IPS-18a (cell line): ENCODE measurements around the gene CUTA.
"Not testable (repeated sequence)": the region's sequence is repeated elsewhere in the genome, so short reads cannot be mapped to it uniquely, and the experiment has no call there.

Experiments
- H3K27ac ChIP-seq: one replicate; pipeline ENCODE4 v1.5.1; 2013; ENCODE audit warnings: low read length
- H3K27me3 ChIP-seq: one replicate; pipeline ENCODE4 v1.6.1; 2013; ENCODE audit warnings: mild to moderate bottlenecking, low read length; ENCODE audit not compliant: control insufficient read depth, insufficient read depth
- H3K36me3 ChIP-seq: one replicate; pipeline ENCODE4 v1.6.1; 2013; ENCODE audit warnings: low read depth, low read length; ENCODE audit not compliant: control insufficient read depth
- H3K4me1 ChIP-seq: one replicate; pipeline ENCODE4 v1.6.1; 2013; ENCODE audit warnings: low read depth, low read length; ENCODE audit not compliant: control insufficient read depth
- H3K4me3 ChIP-seq: one replicate; pipeline ENCODE4 v1.5.1; 2013; ENCODE audit warnings: low read length
- H3K9ac ChIP-seq: one replicate; pipeline ENCODE4 v1.6.1; 2013; ENCODE audit warnings: mild to moderate bottlenecking, low read length, moderate library complexity
- H3K9me3 ChIP-seq: one replicate; pipeline ENCODE4 v1.6.1; 2013; ENCODE audit warnings: low read depth, low read length; ENCODE audit not compliant: control insufficient read depth

Gene CUTA

GRCh38 chr6:33407132-33407718, 10.7 kb downstream of the CUTA start:
- H3K27me3 ChIP-seq: no peaks in the 10 kb centered on the region
- H3K4me1 ChIP-seq: peaks cover 4% of the 10 kb centered on the region
- H3K4me3 ChIP-seq: no peak overlapping the region
- no peak overlapping the region for H3K27ac ChIP-seq
- H3K9me3 ChIP-seq: no peaks in the 10 kb centered on the region
- H3K9ac ChIP-seq: no peak overlapping the region
- peaks cover 60% of the 10 kb centered on the region for H3K36me3 ChIP-seq

DNA sequence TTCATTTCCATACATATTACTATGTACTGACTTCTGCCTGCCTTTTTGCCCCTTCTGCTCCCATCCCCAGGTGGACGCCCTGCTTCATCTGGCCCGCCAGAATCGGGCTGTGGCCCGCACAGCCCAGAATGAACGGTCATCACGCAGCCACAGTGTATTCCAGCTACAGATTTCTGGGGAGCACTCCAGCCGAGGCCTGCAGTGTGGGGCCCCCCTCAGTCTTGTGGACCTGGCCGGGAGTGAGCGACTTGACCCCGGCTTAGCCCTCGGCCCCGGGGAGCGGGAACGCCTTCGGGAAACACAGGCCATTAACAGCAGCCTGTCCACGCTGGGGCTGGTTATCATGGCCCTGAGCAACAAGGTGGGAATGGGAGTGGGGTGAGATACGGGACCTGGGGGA, 11.8 kb downstream of the CUTA start:
- H3K4me3 ChIP-seq: no peak overlapping the region
- no peak overlapping the region for H3K27ac ChIP-seq
- H3K4me1 ChIP-seq: peaks cover 4% of the 10 kb centered on the region
- H3K9ac ChIP-seq: no peak overlapping the region
- H3K36me3 ChIP-seq: peaks cover 65% of the 10 kb centered on the region
- no peaks in the 10 kb centered on the region for H3K27me3 ChIP-seq
- H3K9me3 ChIP-seq: no peaks in the 10 kb centered on the region

DNA sequence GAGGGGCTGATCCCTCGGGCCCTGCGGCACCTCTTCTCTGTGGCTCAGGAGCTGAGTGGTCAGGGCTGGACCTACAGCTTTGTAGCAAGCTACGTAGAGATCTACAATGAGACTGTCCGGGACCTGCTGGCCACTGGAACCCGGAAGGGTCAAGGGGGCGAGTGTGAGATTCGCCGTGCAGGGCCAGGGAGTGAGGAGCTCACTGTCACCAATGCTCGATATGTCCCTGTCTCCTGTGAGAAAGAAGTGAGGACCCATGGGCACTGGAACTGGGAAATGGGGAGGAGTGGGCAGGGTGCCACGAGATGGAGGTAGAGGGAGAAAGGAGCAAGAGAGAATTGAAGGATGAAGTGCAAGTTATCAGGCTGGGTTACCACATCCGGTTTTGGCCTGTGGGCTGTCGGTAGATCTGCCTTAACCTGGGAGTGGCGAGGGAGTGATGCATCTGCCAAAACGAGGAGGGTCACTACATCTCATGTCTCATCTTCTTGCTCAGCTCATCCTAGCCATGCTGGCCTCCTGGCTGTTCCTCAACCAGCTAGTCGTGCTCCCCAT, 12.4 kb downstream of the CUTA start:
- H3K9ac ChIP-seq: no peak overlapping the region
- peaks cover 4% of the 10 kb centered on the region for H3K4me1 ChIP-seq
- H3K36me3 ChIP-seq: peaks cover 65% of the 10 kb centered on the region
- no peak overlapping the region for H3K27ac ChIP-seq
- H3K9me3 ChIP-seq: no peaks in the 10 kb centered on the region
- no peak overlapping the region for H3K4me3 ChIP-seq
- no peaks in the 10 kb centered on the region for H3K27me3 ChIP-seq

DNA sequence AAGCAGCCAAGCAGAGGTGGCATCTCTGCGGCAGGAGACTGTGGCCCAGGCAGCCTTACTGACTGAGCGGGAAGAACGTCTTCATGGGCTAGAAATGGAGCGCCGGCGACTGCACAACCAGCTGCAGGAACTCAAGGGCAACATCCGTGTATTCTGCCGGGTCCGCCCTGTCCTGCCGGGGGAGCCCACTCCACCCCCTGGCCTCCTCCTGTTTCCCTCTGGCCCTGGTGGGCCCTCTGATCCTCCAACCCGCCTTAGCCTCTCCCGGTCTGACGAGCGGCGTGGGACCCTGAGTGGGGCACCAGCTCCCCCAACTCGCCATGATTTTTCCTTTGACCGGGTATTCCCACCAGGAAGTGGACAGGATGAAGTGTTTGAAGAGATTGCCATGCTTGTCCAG, 13.0 kb downstream of the CUTA start:
- Histone ChIP-seq H3K4me3 (no peak overlapping the region), H3K4me1 (peaks cover 4% of the 10 kb centered on the region), H3K27ac (no peak overlapping the region), H3K9ac (no peak overlapping the region), H3K27me3 (no peaks in the 10 kb centered on the region), H3K36me3 (peaks cover 70% of the 10 kb centered on the region), H3K9me3 (no peaks in the 10 kb centered on the region)

DNA sequence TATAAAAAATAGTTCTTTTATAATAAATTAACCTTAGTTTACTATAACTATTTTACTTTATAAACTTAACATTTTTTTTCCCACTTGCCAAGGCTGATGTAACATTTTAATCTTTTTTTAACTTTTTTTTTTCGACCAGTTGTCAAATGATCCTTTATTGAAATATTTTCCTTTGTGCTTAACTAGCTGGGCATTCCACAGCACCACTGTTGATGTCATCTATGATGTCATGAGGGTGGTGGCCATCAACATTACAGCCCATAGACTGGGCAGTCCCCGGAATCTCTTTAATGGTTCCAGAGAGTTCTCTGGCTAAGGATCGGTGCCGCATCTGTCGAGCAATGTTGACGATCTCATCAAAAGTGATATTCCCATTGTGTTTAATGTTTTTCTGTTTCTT, 18.0 kb downstream of the CUTA start:
- peaks cover 58% of the 10 kb centered on the region for H3K36me3 ChIP-seq
- not testable (repeated sequence) for H3K9ac ChIP-seq, H3K4me3 ChIP-seq

DNA sequence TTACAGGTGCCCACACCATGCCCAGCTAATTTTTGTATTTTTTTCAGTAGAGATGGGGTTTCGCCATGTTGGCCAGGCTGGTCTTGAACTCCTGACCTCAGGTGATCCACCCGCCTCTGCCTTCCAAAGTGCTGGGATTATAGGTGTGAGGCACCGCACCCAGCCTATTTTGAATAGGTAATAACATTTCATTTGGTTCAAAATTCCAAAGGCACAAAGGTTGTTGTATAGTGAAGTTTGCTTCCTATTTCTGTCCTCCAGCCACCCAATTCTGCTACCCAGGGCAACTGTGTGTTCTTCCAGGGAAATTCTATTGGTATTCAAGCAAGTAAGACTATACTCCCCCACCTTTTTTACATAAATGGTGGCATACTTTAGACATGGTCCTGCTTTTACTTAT, 19.3 kb downstream of the CUTA start:
- H3K9ac ChIP-seq, H3K27me3 ChIP-seq: not testable (repeated sequence)
- H3K36me3 ChIP-seq: peaks cover 48% of the 10 kb centered on the region

More for the DNA sequence above, 18.0 kb downstream of the CUTA start:
- H3K9me3 ChIP-seq, H3K27ac ChIP-seq, H3K4me1 ChIP-seq, H3K27me3 ChIP-seq: not testable (repeated sequence)

GRCh38 chr6:33397541-33397940, 20.4 kb downstream of the CUTA start:
- Histone ChIP-seq H3K27me3 (no peaks in the 10 kb centered on the region), H3K36me3 (peaks cover 38% of the 10 kb centered on the region), H3K9ac (no peak overlapping the region), H3K9me3 (no peaks in the 10 kb centered on the region), H3K4me3 (no peak overlapping the region), H3K4me1 (no peaks in the 10 kb centered on the region), H3K27ac (no peak overlapping the region)

More for the DNA sequence above, 19.3 kb downstream of the CUTA start:
- H3K4me1 ChIP-seq, H3K27ac ChIP-seq, H3K4me3 ChIP-seq, H3K9me3 ChIP-seq: not testable (repeated sequence)

GRCh38 chr6:33392979-33393378, 24.9 kb downstream of the CUTA start:
- H3K36me3 ChIP-seq: peaks cover 9% of the 10 kb centered on the region
- H3K9ac ChIP-seq: peak overlapping the region; percentile 73
- H3K27ac ChIP-seq: no peak overlapping the region
- H3K4me3 ChIP-seq: peak overlapping the region; percentile 94
- no peaks in the 10 kb centered on the region for H3K27me3 ChIP-seq
- no peaks in the 10 kb centered on the region for H3K9me3 ChIP-seq
- H3K4me1 ChIP-seq: peaks cover 8% of the 10 kb centered on the region

- Histone ChIP-seq H3K27me3 (no peaks in the 10 kb centered on the region), H3K9me3 (no peaks in the 10 kb centered on the region), H3K4me3 (peak overlapping the region; percentile 94), H3K36me3 (peaks cover 4% of the 10 kb centered on the region), H3K4me1 (peaks cover 8% of the 10 kb centered on the region), H3K27ac (no peak overlapping the region), H3K9ac (peak overlapping the region; percentile 73)
Measured at GRCh38 chr6:33392595-33392948, 25.3 kb downstream of the CUTA start.

- peak overlapping the region; percentile 73 for H3K9ac ChIP-seq
- peaks cover 8% of the 10 kb centered on the region for H3K4me1 ChIP-seq
- H3K27me3 ChIP-seq: no peaks in the 10 kb centered on the region
- H3K36me3 ChIP-seq: peaks cover 3% of the 10 kb centered on the region
- H3K27ac ChIP-seq: no peak overlapping the region
- H3K4me3 ChIP-seq: peak overlapping the region; percentile 94
- no peaks in the 10 kb centered on the region for H3K9me3 ChIP-seq
Measured at GRCh38 chr6:33391922-33392594, 25.8 kb downstream of the CUTA start.

DNA sequence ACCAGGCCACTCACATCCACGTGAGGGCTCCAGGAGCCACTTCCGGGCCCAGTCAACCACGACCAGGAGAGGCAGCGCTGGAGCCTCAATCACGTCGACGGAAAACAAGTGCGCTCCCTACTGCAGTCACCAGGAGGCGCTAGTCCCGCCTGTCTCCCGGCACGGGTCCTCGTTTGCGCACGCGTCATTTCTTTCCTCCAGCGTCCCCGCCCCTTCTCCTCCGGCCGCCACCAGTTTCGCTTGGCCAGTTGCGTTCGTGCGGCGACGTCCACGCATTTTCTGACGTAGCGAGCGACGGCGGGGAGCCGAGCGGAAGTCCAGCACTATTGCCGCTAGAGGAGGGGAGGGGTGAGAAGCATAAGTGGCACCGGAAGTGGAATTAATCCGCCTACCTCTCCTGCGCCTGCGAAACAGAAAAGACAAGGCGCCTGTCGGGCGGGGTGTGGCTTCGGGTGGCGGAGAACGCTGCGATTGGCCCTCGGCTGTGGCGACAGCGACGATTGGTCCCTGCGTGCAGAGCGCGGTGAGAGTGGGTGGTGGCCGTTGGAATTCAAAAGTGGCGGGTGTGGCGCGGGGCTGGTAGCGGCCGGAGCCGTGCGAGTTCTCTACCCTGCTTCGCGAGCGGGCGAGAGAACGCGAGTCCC, 26.5 kb downstream of the CUTA start, which contains the start of gene KIFC1:
KIFC1 (plus strand) TSS at position 546 of the 644 bp plus-strand sequence. CDS start 163 bp downstream, outside the sequence.
- H3K36me3 ChIP-seq: peaks cover 3% of the 10 kb centered on the region
- H3K9me3 ChIP-seq: no peaks in the 10 kb centered on the region
- H3K4me3 ChIP-seq: peak within 1 kb of the TSS; percentile 94
- H3K4me1 ChIP-seq: peaks cover 8% of the 10 kb centered on the region
- no peaks in the 10 kb centered on the region for H3K27me3 ChIP-seq
- H3K9ac ChIP-seq: peak within 1 kb of the TSS; percentile 73
- peak within 1 kb of the TSS; percentile 85 for H3K27ac ChIP-seq
